ENCODE data around the gene GSTK1.

DNA sequence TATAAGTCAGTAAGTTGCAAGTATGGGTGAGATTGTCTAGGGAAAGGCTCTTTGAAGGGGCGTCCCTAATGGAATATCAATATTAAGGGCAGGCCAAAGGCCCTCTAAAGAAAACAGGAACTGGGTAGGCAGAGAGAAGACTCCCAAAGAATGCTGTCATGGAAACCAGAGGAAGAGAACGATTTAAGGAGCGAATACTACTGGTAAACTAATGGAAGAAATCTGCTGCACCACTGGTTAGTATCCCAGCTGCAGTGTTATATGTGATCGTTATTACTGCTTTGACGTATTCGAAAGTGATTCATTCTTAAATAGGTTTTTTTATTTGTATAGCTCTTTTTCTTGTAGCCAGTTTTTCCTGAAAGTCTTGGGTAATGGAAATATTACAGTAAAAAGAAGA is 26.2 kb downstream of the GSTK1 start:
- TF ChIP-seq, protein P1, sequence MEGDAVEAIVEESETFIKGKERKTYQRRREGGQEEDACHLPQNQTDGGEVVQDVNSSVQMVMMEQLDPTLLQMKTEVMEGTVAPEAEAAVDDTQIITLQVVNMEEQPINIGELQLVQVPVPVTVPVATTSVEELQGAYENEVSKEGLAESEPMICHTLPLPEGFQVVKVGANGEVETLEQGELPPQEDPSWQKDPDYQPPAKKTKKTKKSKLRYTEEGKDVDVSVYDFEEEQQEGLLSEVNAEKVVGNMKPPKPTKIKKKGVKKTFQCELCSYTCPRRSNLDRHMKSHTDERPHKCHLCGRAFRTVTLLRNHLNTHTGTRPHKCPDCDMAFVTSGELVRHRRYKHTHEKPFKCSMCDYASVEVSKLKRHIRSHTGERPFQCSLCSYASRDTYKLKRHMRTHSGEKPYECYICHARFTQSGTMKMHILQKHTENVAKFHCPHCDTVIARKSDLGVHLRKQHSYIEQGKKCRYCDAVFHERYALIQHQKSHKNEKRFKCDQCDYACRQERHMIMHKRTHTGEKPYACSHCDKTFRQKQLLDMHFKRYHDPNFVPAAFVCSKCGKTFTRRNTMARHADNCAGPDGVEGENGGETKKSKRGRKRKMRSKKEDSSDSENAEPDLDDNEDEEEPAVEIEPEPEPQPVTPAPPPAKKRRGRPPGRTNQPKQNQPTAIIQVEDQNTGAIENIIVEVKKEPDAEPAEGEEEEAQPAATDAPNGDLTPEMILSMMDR (conservative IDR thresholded peaks at IDR 0.05), result no peak
- no peak for TF ChIP-seq ZFX (IDR thresholded peaks at IDR 0.05)

Data from C4-2B (cell line).